ENCODE data around the gene TLCD5.

GRCh38 chr11:120284272-120284671 lies 40.8 kb upstream of the TLCD5 start:
- TF ChIP-seq CTCF (conservative IDR thresholded peaks at IDR 0.05) (no peak), ZFX (IDR thresholded peaks at IDR 0.05) (no peak)

All from C4-2B (cell line).